HepG2 (cell line): Measurements from ENCODE around the gene PLA2G2E. TPM values are rescaled to one million over a fixed set of nuclear protein-coding genes. Genes with fewer than 3 reads are reported as not detected.

ENCODE experiments used
- ASH2L ChIP-seq: fragments of 300-600, 200-600 bp; sonication (generic); IDR thresholded peaks from 2 replicates; pipeline ENCODE4 v1.7.0; 2017; ENCODE audit warnings: low read depth, mild to moderate bottlenecking, moderate library complexity, mixed read lengths, low read length; ENCODE audit not compliant: insufficient read length
- ATF4 ChIP-seq, 2 experiments: fragments of 450-650 bp in 1 of 2; sonication (generic) in 1 of 2; formaldehyde crosslinking; IDR thresholded peaks; 2 replicates each; pipeline versions ENCODE4 v1.5.0 to v1.8.0; 2020 to 2022; ENCODE audit warnings: mild to moderate bottlenecking in 1 of 2, missing genetic modification reagents in 1 of 2
- ETV5 ChIP-seq: IDR thresholded peaks from 2 replicates; pipeline ENCODE4 v1.6.1; 2018; ENCODE audit warnings: missing biosample characterization, missing genetic modification reagents, inconsistent platforms, borderline replicate concordance
- FOSL2 ChIP-seq: sonication (generic); formaldehyde crosslinking; IDR thresholded peaks from 2 replicates; pipeline ENCODE4 v1.4.0; 2020; ENCODE audit warnings: missing genetic modification reagents
- GFI1 ChIP-seq: sonication (generic); formaldehyde crosslinking; IDR thresholded peaks from 2 replicates; pipeline ENCODE4 v1.5.0; 2020; ENCODE audit warnings: missing genetic modification reagents, mild to moderate bottlenecking, borderline replicate concordance
- HMG20A ChIP-seq: IDR thresholded peaks from 2 replicates; pipeline ENCODE4 v1.6.1; 2016; ENCODE audit warnings: borderline replicate concordance
- HMGXB4 ChIP-seq, 2 experiments: sonication (generic) in 1 of 2; formaldehyde crosslinking in 1 of 2; IDR thresholded peaks; 2 replicates each; pipeline versions ENCODE4 v1.4.0 to v1.6.1; 2018 to 2020; ENCODE audit warnings: missing genetic modification reagents in 2 of 2, borderline replicate concordance in 1 of 2, low read depth in 1 of 2, mild to moderate bottlenecking in 1 of 2, missing biosample characterization in 1 of 2
- HOMEZ ChIP-seq: IDR thresholded peaks from 2 replicates; pipeline ENCODE4 v1.6.1; 2016; ENCODE audit warnings: low read depth
- MXI1 ChIP-seq: IDR thresholded peaks from 3 replicates; pipeline ENCODE4 v1.6.1; 2012; ENCODE audit warnings: low read depth, low read length, inconsistent platforms, borderline replicate concordance
- NR2F6 ChIP-seq, 2 experiments: IDR thresholded peaks; 2 replicates each; pipeline ENCODE4 v1.6.1; 2016; ENCODE audit warnings: antibody characterized with exemption in 1 of 2, mild to moderate bottlenecking in 1 of 2
- PHF21A ChIP-seq: sonication (generic); formaldehyde crosslinking; IDR thresholded peaks from 2 replicates; pipeline ENCODE4 v1.5.0; 2020; ENCODE audit warnings: mild to moderate bottlenecking, missing genetic modification reagents
- PHF8 ChIP-seq: sonication (generic); formaldehyde crosslinking; IDR thresholded peaks from 2 replicates; pipeline ENCODE4 v1.5.0; 2020; ENCODE audit warnings: missing genetic modification reagents
- POLR2A ChIP-seq, 2 experiments: IDR thresholded peaks; 2 replicates each; pipeline ENCODE4 v1.6.1; 2011; ENCODE audit warnings: low read depth in 2 of 2, low read length in 2 of 2, mild to moderate bottlenecking in 1 of 2, moderate library complexity in 1 of 2; ENCODE audit not compliant: insufficient read depth in 1 of 2
- RBAK ChIP-seq: sonication (generic); formaldehyde crosslinking; IDR thresholded peaks from 2 replicates; pipeline ENCODE4 v1.5.1; 2020; ENCODE audit warnings: mild to moderate bottlenecking, missing genetic modification reagents
- RNF2 ChIP-seq: fragments of 450-650 bp; conservative IDR thresholded peaks from 2 replicates; pipeline ENCODE4 v1.6.1; 2016; ENCODE audit warnings: low read depth
- SAP130 ChIP-seq: IDR thresholded peaks from 2 replicates; pipeline ENCODE4 v1.6.1; 2016; ENCODE audit warnings: low read depth
- TFAP4 ChIP-seq: sonication (generic); IDR thresholded peaks from 2 replicates; pipeline ENCODE4 v1.6.1; 2016; ENCODE audit warnings: low read depth, borderline replicate concordance
- ZEB1 ChIP-seq: IDR thresholded peaks from 2 replicates; pipeline ENCODE4 v1.6.1; 2012; ENCODE audit warnings: mild to moderate bottlenecking, low read depth, inconsistent platforms; ENCODE audit not compliant: insufficient replicate concordance
- ZNF574 ChIP-seq: sonication (generic); formaldehyde crosslinking; IDR thresholded peaks from 2 replicates; pipeline ENCODE4 v1.4.0; 2020; ENCODE audit warnings: missing genetic modification reagents
- ZNF652 ChIP-seq: IDR thresholded peaks from 2 replicates; pipeline ENCODE4 v1.6.1; 2016; ENCODE audit warnings: low read depth, borderline replicate concordance
- ZSCAN9 ChIP-seq: IDR thresholded peaks from 2 replicates; pipeline ENCODE4 v1.6.1; 2016; ENCODE audit warnings: borderline replicate concordance
- polyA plus RNA-seq, 8 experiments: library from polyadenylated mRNA; depleted of rRNA in 3 of 8; stranded (reverse) in 7 of 8; unstranded in 1 of 8; fragments of >200 nt; fragmentation: Illumina TruSeq in 4 of 8; extraction: Trizol in 4 of 8; gene quantifications; 2 replicates each; pipeline versions ENCODE4 v1.2.1 to v1.2.3, GENCODE V29; 2011 to 2016; ENCODE audit warnings: low read depth in 4 of 8, missing spikeins in 1 of 8, mixed read lengths in 1 of 8; ENCODE audit not compliant: insufficient read depth in 1 of 8
- total RNA-seq, 5 experiments: library from RNA; depleted of rRNA; stranded (reverse); fragments of >200 nt; fragmentation: Illumina TruSeq; extraction: Trizol; gene quantifications; 2 replicates each; pipeline ENCODE4 v1.2.3, GENCODE V29; 2016; ENCODE audit warnings: low read depth in 1 of 5

The PLA2G2E gene
- total and polyA plus RNA-seq, 2 of the 13 experiments (the other 11 are each of a cell fraction or from before 2014, with no cell fraction given): not detected

GRCh38 chr1:19926296-19927129 lies 3.1 kb upstream of the PLA2G2E start (continued):
- TF ChIP-seq HMGXB4 (CRISPR knock-in tag; IDR thresholded peaks at IDR 0.05; ENCODE audit: borderline replicate concordance in 1 of 2, low read depth in 1 of 2) (peak in 1 of 2 experiments; percentile 44; a peak in 1 of 4 replicates), RNF2 (no peak), ASH2L (peak; percentile 88), PHF8 (no peak), RBAK (CRISPR knock-in tag) (no peak), MXI1 (peak; percentile 24; the same call in 1 of the 3 replicates), FOSL2 (CRISPR knock-in tag) (peak; percentile 95), TFAP4 (peak; percentile 68; the same call in 1 of the 2 replicates), ZEB1 (peak; percentile 69), HOMEZ (CRISPR knock-in tag) (peak; percentile 60; the same call in 1 of the 2 replicates), ZSCAN9 (CRISPR knock-in tag) (no peak; the same call in 1 of the 2 replicates), GFI1 (CRISPR knock-in tag) (peak; percentile 90), POLR2A (IDR thresholded peaks at IDR 0.05; ENCODE audit: insufficient read depth in 1 of 2, low read depth in 2 of 2, low read length in 2 of 2) (peak in 1 of 2 experiments; percentile 15; a peak in 1 of 4 replicates), ETV5 (CRISPR knock-in tag) (peak; percentile 40; the same call in 1 of the 2 replicates), ATF4 (CRISPR knock-in tag; IDR thresholded peaks at IDR 0.05) (no peak), ZNF574 (0 out of 2 replicates have a peak, but pooled peaks have one; percentile 21), PHF21A (CRISPR knock-in tag) (peak; percentile 63), ZNF652 (0 out of 2 replicates have a peak, but pooled peaks have one; percentile 18), HMG20A (CRISPR knock-in tag) (peak; percentile 65), NR2F6 (IDR thresholded peaks at IDR 0.05) (peak; percentile 30; the same call in 1 of the 2 replicates), NR2F6 (CRISPR knock-in tag; IDR thresholded peaks at IDR 0.05) (peak; percentile 40; the same call in 1 of the 2 replicates), SAP130 (CRISPR knock-in tag) (peak; percentile 37; the same call in 1 of the 2 replicates)
